Activated CD8-positive, alpha-beta T cell treated with anti-CD3 and anti-CD28 coated beads, Interleukin-2, amount 10 ng/mL, durations not matched to agents 7 days and 5 days (primary cell): ENCODE data around the gene PREX1. TPM values are rescaled to one million over a fixed set of nuclear protein-coding genes. Genes with fewer than 3 reads are reported as not detected.

Source experiments
- ATAC-seq: fragments of 150-1000 bp; cut with Tn5 transposase; one replicate; pipeline ENCODE4 v1.10.0; 2021; ENCODE audit warnings: moderate library complexity
- CTCF ChIA-PET: fragments of 350-600 bp; sonication (Branson Sonifier 250); formaldehyde crosslinking; loops from one replicate; lab custom pipeline; 2021; ENCODE audit warnings: antibody characterized with exemption; lab: Charles Lee
- POLR2A ChIA-PET: fragments of 350-600 bp; sonication (Branson Sonifier 250); formaldehyde crosslinking; loops from one replicate; lab custom pipeline; 2021; ENCODE audit warnings: antibody characterized with exemption; lab: Charles Lee
- DNase-seq: peaks from one replicate; pipeline ENCODE4 v3.0.0-alpha.2; 2020
- H3K27ac Mint-ChIP-seq: one replicate; pipeline ENCODE4 v1.8.0; 2021; ENCODE audit warnings: mild to moderate bottlenecking, mixed read lengths
- H3K27me3 Mint-ChIP-seq: one replicate; pipeline ENCODE4 v1.8.0; 2021; ENCODE audit warnings: low read depth, mixed read lengths
- H3K36me3 Mint-ChIP-seq: one replicate; pipeline ENCODE4 v1.8.0; 2021; ENCODE audit warnings: low read depth, mixed read lengths
- H3K4me1 Mint-ChIP-seq: one replicate; pipeline ENCODE4 v1.8.0; 2021; ENCODE audit warnings: low read depth, mixed read lengths
- H3K4me3 Mint-ChIP-seq: one replicate; pipeline ENCODE4 v1.8.0; 2021; ENCODE audit warnings: mild to moderate bottlenecking, mixed read lengths
- H3K9me3 Mint-ChIP-seq: one replicate; pipeline ENCODE4 v1.8.0; 2022; ENCODE audit warnings: mixed read lengths; ENCODE audit not compliant: insufficient read depth
- total RNA-seq, 2 experiments: library from RNA; stranded (reverse); gene quantifications; one replicate each; pipeline ENCODE4 v1.2.3, GENCODE V29; 2021

Gene PREX1
- total RNA-seq, 2 experiments from 2014 or later: 146 to 152 TPM

- Mint-ChIP-seq H3K27ac (peak overlapping the region; percentile 49), H3K4me1 (peaks cover 47% of the 10 kb centered on the region), H3K4me3 (no peak overlapping the region), H3K27me3 (no peaks in the 10 kb centered on the region), H3K36me3 (peaks cover 75% of the 10 kb centered on the region), H3K9me3 (no peaks in the 10 kb centered on the region)
- DNase-seq: no peak
- POLR2A ChIA-PET: interaction anchor here (1.1 kb wide), 1 partner anchor 10 kb away, joined by 4 read pairs; no protein-coding TSS in a partner anchor
- CTCF ChIA-PET: no interaction called here
- ATAC-seq: no peak
Measured at GRCh38 chr20:48697845-48698491, 129.8 kb downstream of the PREX1 start.

- CTCF ChIA-PET: no interaction called here
- H3K27ac Mint-ChIP-seq: no peak overlapping the region
- peaks cover 45% of the 10 kb centered on the region for H3K4me1 Mint-ChIP-seq
- H3K27me3 Mint-ChIP-seq: no peaks in the 10 kb centered on the region
- POLR2A ChIA-PET: interaction anchor here (1.1 kb wide), 1 partner anchor 164 kb away, joined by 5 read pairs; no protein-coding TSS in a partner anchor
- H3K9me3 Mint-ChIP-seq: no peaks in the 10 kb centered on the region
- ATAC-seq (no peak), DNase-seq (no peak)
- H3K4me3 Mint-ChIP-seq: no peak overlapping the region
- peaks cover 75% of the 10 kb centered on the region for H3K36me3 Mint-ChIP-seq
Measured at GRCh38 chr20:48696671-48697070, 131.1 kb downstream of the PREX1 start.

GRCh38 chr20:48695738-48696137 is 132.1 kb downstream of the PREX1 start:
- no peaks in the 10 kb centered on the region for H3K27me3 Mint-ChIP-seq
- CTCF ChIA-PET: interaction anchor here (1.0 kb wide), 1 partner anchor 38 kb away, joined by 6 read pairs; no protein-coding TSS in a partner anchor
- H3K4me3 Mint-ChIP-seq: no peak overlapping the region
- H3K36me3 Mint-ChIP-seq: peaks cover 76% of the 10 kb centered on the region
- no peak for ATAC-seq
- POLR2A ChIA-PET: interaction anchor here (1.1 to 1.2 kb wide), 2 partner anchors 165 to 227 kb away, joined by 3 to 5 read pairs; no protein-coding TSS in a partner anchor
- H3K9me3 Mint-ChIP-seq: no peaks in the 10 kb centered on the region
- no peak overlapping the region for H3K27ac Mint-ChIP-seq
- peaks cover 48% of the 10 kb centered on the region for H3K4me1 Mint-ChIP-seq
- no peak for DNase-seq

DNA sequence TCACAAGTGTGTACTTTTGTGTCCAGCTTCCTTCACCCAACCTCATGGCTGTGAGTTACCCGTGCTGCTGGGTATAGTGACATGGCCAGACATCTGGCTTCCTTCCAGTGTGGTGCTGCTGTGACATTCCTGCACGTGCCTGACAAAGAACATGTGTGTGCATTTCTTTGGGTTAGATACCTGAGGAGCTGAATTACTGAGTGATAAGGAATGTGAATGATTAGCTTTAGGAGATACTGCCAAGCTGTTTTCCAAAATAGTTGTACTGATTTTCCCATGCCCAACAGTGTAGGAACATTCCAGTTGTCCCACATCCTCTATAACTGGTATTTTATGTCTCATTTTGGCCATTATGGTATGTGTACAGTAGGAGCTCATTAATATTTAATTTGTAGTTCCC is 132.5 kb downstream of the PREX1 start:
- ATAC-seq: no peak
- ChIA-PET CTCF (interaction anchor here (1.0 kb wide), 1 partner anchor 38 kb away, joined by 6 read pairs; no protein-coding TSS in a partner anchor), POLR2A (interaction anchor here (1.2 kb wide), 1 partner anchor 227 kb away, joined by 3 read pairs; no protein-coding TSS in a partner anchor)
- Mint-ChIP-seq H3K4me1 (peaks cover 50% of the 10 kb centered on the region), H3K4me3 (no peak overlapping the region), H3K36me3 (peaks cover 77% of the 10 kb centered on the region), H3K27ac (peak overlapping the region; percentile 39), H3K27me3 (no peaks in the 10 kb centered on the region), H3K9me3 (no peaks in the 10 kb centered on the region)
- no peak for DNase-seq

DNA sequence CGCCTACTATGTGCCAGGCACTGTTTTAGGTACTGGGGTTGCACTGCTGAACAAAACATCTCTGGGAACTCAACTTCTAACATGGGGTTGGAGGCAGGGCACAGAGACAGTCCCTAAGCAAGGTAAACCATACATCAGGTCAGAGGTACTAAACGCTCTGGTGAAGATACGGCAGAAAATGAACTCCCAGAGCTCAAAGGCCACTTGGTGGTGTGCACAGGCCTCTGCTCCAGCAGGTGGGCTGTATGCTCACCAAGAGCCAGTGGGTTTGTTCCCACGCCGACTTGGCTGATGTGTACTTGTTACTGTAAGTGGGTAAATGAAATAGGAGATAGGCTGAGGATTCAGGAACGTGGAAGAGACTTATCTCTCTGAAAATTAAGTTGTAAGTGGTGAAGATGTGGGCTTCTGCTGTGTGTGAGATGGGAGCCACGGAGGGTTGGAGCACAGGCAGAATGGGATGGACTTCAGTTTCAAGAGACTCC is 133.4 kb downstream of the PREX1 start:
- POLR2A ChIA-PET: no interaction called here

DNA sequence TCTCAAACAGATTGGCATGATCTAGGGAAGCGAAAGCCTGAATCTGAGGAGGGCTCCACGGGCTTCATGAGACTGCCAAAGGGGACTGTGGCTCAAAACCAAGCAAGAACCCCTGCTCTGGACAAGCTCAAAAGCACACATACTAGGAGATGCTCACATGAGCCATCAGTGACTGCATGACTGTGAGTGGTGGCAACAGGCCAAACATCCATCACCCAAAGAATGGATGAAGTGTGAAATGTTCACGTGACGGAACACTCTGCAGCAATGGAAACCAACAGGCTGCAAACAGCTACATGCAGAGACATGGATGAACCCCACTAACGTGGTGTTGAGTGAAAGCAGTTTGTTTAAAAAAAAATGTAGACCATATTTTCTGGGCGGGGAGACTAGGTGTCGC is 136.3 kb downstream of the PREX1 start:
- H3K4me3 Mint-ChIP-seq: no peak overlapping the region
- H3K27me3 Mint-ChIP-seq: no peaks in the 10 kb centered on the region
- ATAC-seq (no peak), DNase-seq (no peak)
- POLR2A ChIA-PET: no interaction called here
- CTCF ChIA-PET: interaction anchor here (1.0 kb wide), 1 partner anchor 34 kb away, joined by 3 read pairs; no protein-coding TSS in a partner anchor
- no peaks in the 10 kb centered on the region for H3K9me3 Mint-ChIP-seq
- peaks cover 62% of the 10 kb centered on the region for H3K4me1 Mint-ChIP-seq
- H3K36me3 Mint-ChIP-seq: peaks cover 81% of the 10 kb centered on the region
- H3K27ac Mint-ChIP-seq: peak overlapping the region; percentile 58

More for the DNA sequence above, 133.4 kb downstream of the PREX1 start:
- ATAC-seq: no peak
- Mint-ChIP-seq H3K4me3 (no peak overlapping the region), H3K9me3 (no peaks in the 10 kb centered on the region), H3K36me3 (peaks cover 77% of the 10 kb centered on the region), H3K27ac (peak overlapping the region; percentile 13), H3K27me3 (no peaks in the 10 kb centered on the region), H3K4me1 (peaks cover 50% of the 10 kb centered on the region)
- CTCF ChIA-PET: no interaction called here
- DNase-seq: no peak

GRCh38 chr20:48690888-48691287 is 136.9 kb downstream of the PREX1 start:
- Mint-ChIP-seq H3K27me3 (no peaks in the 10 kb centered on the region), H3K4me3 (no peak overlapping the region), H3K4me1 (peaks cover 61% of the 10 kb centered on the region), H3K27ac (peak overlapping the region; percentile 58), H3K9me3 (no peaks in the 10 kb centered on the region), H3K36me3 (peaks cover 78% of the 10 kb centered on the region)
- ChIA-PET CTCF (interaction anchor here (1.0 kb wide), 1 partner anchor 33 kb away, joined by 3 read pairs; no protein-coding TSS in a partner anchor), POLR2A (interaction anchor here (0.6 kb wide), 1 partner anchor 1698 kb away, joined by 4 read pairs; no protein-coding TSS in a partner anchor)
- ATAC-seq (no peak), DNase-seq (no peak)

DNA sequence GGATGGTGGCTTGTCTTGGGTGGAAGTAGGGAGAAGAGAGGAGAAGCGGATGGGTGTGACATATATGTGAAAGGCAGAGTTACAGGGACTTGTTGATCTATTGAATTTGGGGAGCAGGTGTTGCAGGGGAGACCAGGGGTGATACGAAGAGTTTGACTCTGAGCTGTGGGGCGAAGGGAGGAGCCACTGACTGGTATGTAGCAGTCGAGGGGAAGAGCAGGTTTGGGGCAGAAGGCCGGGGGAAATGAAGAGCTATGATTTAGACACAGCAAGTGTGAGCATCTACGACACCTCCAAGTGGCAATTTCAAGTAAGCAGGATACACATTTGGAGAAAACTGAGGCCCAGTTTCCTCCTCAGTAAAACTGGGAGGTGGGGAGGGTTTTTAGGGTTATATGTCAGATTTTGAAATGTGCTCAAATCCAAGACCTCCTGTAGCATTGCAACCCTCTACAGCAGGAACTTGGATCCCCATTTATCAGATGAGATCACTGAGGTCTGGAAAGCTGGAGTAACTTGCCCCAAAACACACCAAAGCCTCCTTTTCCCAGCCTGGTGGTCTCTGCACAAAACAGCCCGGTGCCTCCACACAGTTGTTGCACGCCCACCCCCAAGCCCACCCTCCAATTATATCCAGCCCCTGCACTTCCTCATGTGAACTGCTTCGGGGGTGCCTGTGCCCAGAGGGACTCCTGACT is 137.8 kb downstream of the PREX1 start:
- Mint-ChIP-seq H3K9me3 (no peaks in the 10 kb centered on the region), H3K27ac (peak overlapping the region; percentile 74), H3K4me3 (peak overlapping the region; percentile 38), H3K36me3 (peaks cover 81% of the 10 kb centered on the region), H3K4me1 (peaks cover 66% of the 10 kb centered on the region), H3K27me3 (no peaks in the 10 kb centered on the region)
- ChIA-PET POLR2A (interaction anchor here (0.6 to 0.7 kb wide), 2 partner anchors 23 to 1697 kb away, joined by 4 read pairs; no protein-coding TSS in a partner anchor), CTCF (no interaction called here)
- ATAC-seq: no peak
- peak; percentile 33 for DNase-seq

DNA sequence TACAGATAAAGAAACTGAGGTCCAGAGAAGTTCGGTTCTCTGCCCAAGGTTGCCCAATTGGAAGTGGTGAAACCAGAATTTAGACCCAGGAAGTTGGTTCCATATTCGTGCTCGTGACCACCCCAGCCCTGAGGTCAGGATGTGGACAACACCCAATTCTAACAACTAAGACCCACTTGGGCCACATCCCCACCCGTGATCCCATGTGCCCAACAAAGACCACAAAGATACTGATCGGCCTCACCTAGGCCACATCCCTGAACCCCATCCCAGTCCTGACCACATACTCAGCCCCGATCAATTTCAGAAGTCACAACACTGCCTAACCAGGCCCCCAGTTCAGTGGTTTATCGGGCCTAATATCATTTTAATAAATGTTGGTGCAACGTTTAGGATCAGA is 138.4 kb downstream of the PREX1 start:
- peak overlapping the region; percentile 74 for H3K27ac Mint-ChIP-seq

GRCh38 chr20:48688579-48688978 is 139.2 kb downstream of the PREX1 start:
- H3K27ac Mint-ChIP-seq: peak overlapping the region; percentile 61

More for the DNA sequence above, 138.4 kb downstream of the PREX1 start:
- H3K36me3 Mint-ChIP-seq: peaks cover 83% of the 10 kb centered on the region
- CTCF ChIA-PET: no interaction called here
- POLR2A ChIA-PET: interaction anchor here (0.6 kb wide), 1 partner anchor 15 kb away, joined by 3 read pairs; no protein-coding TSS in a partner anchor
- peak overlapping the region; percentile 38 for H3K4me3 Mint-ChIP-seq
- DNase-seq: peak; percentile 49
- peaks cover 72% of the 10 kb centered on the region for H3K4me1 Mint-ChIP-seq
- H3K9me3 Mint-ChIP-seq: no peaks in the 10 kb centered on the region
- ATAC-seq: peak; percentile 43
- no peaks in the 10 kb centered on the region for H3K27me3 Mint-ChIP-seq

GRCh38 chr20:48687117-48687800 is 140.5 kb downstream of the PREX1 start:
- no peak for DNase-seq
- Mint-ChIP-seq H3K4me1 (peaks cover 78% of the 10 kb centered on the region), H3K36me3 (peaks cover 85% of the 10 kb centered on the region), H3K27me3 (no peaks in the 10 kb centered on the region), H3K27ac (peak overlapping the region; percentile 61), H3K4me3 (no peak overlapping the region), H3K9me3 (no peaks in the 10 kb centered on the region)
- ChIA-PET CTCF (interaction anchor here (1.5 kb wide), 1 partner anchor 13 kb away, joined by 3 read pairs; no protein-coding TSS in a partner anchor), POLR2A (interaction anchor here (0.5 to 1.0 kb wide), 2 partner anchors 21 to 140 kb away, joined by 3 read pairs; partner anchors contain the start of gene PREX1)
- ATAC-seq: no peak

More at GRCh38 chr20:48688579-48688978, 139.2 kb downstream of the PREX1 start:
- ATAC-seq (no peak), DNase-seq (no peak)
- H3K36me3 Mint-ChIP-seq: peaks cover 86% of the 10 kb centered on the region
- no peaks in the 10 kb centered on the region for H3K9me3 Mint-ChIP-seq
- ChIA-PET CTCF (interaction anchor here (1.5 kb wide), 1 partner anchor 11 kb away, joined by 3 read pairs; no protein-coding TSS in a partner anchor), POLR2A (interaction anchor here (0.6 to 1.0 kb wide), 2 partner anchors 14 to 139 kb away, joined by 3 read pairs; partner anchors contain the start of gene PREX1)
- no peak overlapping the region for H3K4me3 Mint-ChIP-seq
- no peaks in the 10 kb centered on the region for H3K27me3 Mint-ChIP-seq
- H3K4me1 Mint-ChIP-seq: peaks cover 78% of the 10 kb centered on the region
